ENCODE results near the gene UCKL1.

UCKL1 gene

GRCh38 chr20:63955281-63955826 lies 862 bp downstream of the UCKL1 start:
- Histone ChIP-seq H3K9ac (ENCODE audit: low read depth, low read length, poor library complexity, severe bottlenecking) (peak overlapping the region; percentile 98), H3K4me1 (ENCODE audit: insufficient read depth, low read length, poor library complexity, severe bottlenecking) (peaks cover 43% of the 10 kb centered on the region), H2AFZ (ENCODE audit: low read length) (peak overlapping the region; percentile 99), H4K20me1 (ENCODE audit: insufficient read depth, low read length, poor library complexity, severe bottlenecking) (peaks cover 46% of the 10 kb centered on the region), H3K4me3 (ENCODE audit: low read length, poor library complexity, severe bottlenecking) (peak overlapping the region; percentile 100), H3K9me2 (replicated peaks; ENCODE audit: low read depth, low read length) (no peaks in the 10 kb centered on the region), H3K9me3 (ENCODE audit: insufficient read depth, low read depth, low read length) (no peaks in the 10 kb centered on the region), H3F3A (ENCODE audit: low read depth) (no peaks in the 10 kb centered on the region), H3K4me2 (ENCODE audit: low read depth, low read length, poor library complexity, severe bottlenecking) (peak overlapping the region; percentile 90), H3K27me3 (ENCODE audit: insufficient read depth, low read length, poor library complexity, severe bottlenecking) (no peaks in the 10 kb centered on the region), H3K36me3 (ENCODE audit: insufficient read depth, low read length) (no peaks in the 10 kb centered on the region), H3K79me2 (ENCODE audit: insufficient read depth, low read length) (peaks cover 58% of the 10 kb centered on the region)
- TF ChIP-seq EZH2phosphoT487 (IDR thresholded peaks at IDR 0.05; ENCODE audit: borderline replicate concordance) (no peak), CTCF (conservative IDR thresholded peaks at IDR 0.05; ENCODE audit: low read length) (peak; percentile 61)

GRCh38 chr20:63953764-63954429 lies 2.3 kb downstream of the UCKL1 start:
- H3K4me1 ChIP-seq (ENCODE audit: insufficient read depth, low read length, poor library complexity, severe bottlenecking): peaks cover 50% of the 10 kb centered on the region
- H3K4me3 ChIP-seq (ENCODE audit: low read length, poor library complexity, severe bottlenecking): peak overlapping the region; percentile 100
- H4K20me1 ChIP-seq (ENCODE audit: insufficient read depth, low read length, poor library complexity, severe bottlenecking): peaks cover 60% of the 10 kb centered on the region
- peaks cover 8% of the 10 kb centered on the region; the same call in 1 of the 2 replicates for H3F3A ChIP-seq (ENCODE audit: low read depth)
- H3K9me2 ChIP-seq (replicated peaks; ENCODE audit: low read depth, low read length): no peaks in the 10 kb centered on the region
- no peaks in the 10 kb centered on the region for H3K36me3 ChIP-seq (ENCODE audit: insufficient read depth, low read length)
- TF ChIP-seq EZH2phosphoT487 (IDR thresholded peaks at IDR 0.05; ENCODE audit: borderline replicate concordance) (no peak), CTCF (conservative IDR thresholded peaks at IDR 0.05; ENCODE audit: low read length) (no peak)
- H3K79me2 ChIP-seq (ENCODE audit: insufficient read depth, low read length): peaks cover 73% of the 10 kb centered on the region
- H2AFZ ChIP-seq (ENCODE audit: low read length): no peak overlapping the region
- H3K9me3 ChIP-seq (ENCODE audit: insufficient read depth, low read depth, low read length): no peaks in the 10 kb centered on the region
- no peaks in the 10 kb centered on the region for H3K27me3 ChIP-seq (ENCODE audit: insufficient read depth, low read length, poor library complexity, severe bottlenecking)
- peak overlapping the region; percentile 98 for H3K9ac ChIP-seq (ENCODE audit: low read depth, low read length, poor library complexity, severe bottlenecking)
- H3K4me2 ChIP-seq (ENCODE audit: low read depth, low read length, poor library complexity, severe bottlenecking): peak overlapping the region; percentile 90

- peaks cover 71% of the 10 kb centered on the region for H4K20me1 ChIP-seq (ENCODE audit: insufficient read depth, low read length, poor library complexity, severe bottlenecking)
Measured at GRCh38 chr20:63952769-63953168, 3.4 kb downstream of the UCKL1 start.

More at GRCh38 chr20:63952769-63953168, 3.4 kb downstream of the UCKL1 start:
- H3F3A ChIP-seq (ENCODE audit: low read depth): peaks cover 14% of the 10 kb centered on the region
- H3K79me2 ChIP-seq (ENCODE audit: insufficient read depth, low read length): peaks cover 83% of the 10 kb centered on the region
- no peak overlapping the region for H2AFZ ChIP-seq (ENCODE audit: low read length)
- no peak for TF ChIP-seq EZH2phosphoT487 (IDR thresholded peaks at IDR 0.05; ENCODE audit: borderline replicate concordance)
- TF ChIP-seq CTCF (conservative IDR thresholded peaks at IDR 0.05; ENCODE audit: low read length): no peak
- H3K9me3 ChIP-seq (ENCODE audit: insufficient read depth, low read depth, low read length): no peaks in the 10 kb centered on the region
- peaks cover 48% of the 10 kb centered on the region for H3K4me1 ChIP-seq (ENCODE audit: insufficient read depth, low read length, poor library complexity, severe bottlenecking)
- H3K9me2 ChIP-seq (replicated peaks; ENCODE audit: low read depth, low read length): no peaks in the 10 kb centered on the region
- no peak overlapping the region for H3K4me3 ChIP-seq (ENCODE audit: low read length, poor library complexity, severe bottlenecking)
- H3K9ac ChIP-seq (ENCODE audit: low read depth, low read length, poor library complexity, severe bottlenecking): no peak overlapping the region
- no peaks in the 10 kb centered on the region for H3K27me3 ChIP-seq (ENCODE audit: insufficient read depth, low read length, poor library complexity, severe bottlenecking)
- no peaks in the 10 kb centered on the region for H3K36me3 ChIP-seq (ENCODE audit: insufficient read depth, low read length)
- H3K4me2 ChIP-seq (ENCODE audit: low read depth, low read length, poor library complexity, severe bottlenecking): peak overlapping the region; percentile 49
